Right lobe of liver (tissue), 4 donors: Measurements from ENCODE around the gene TPGS1.

Experiments used
- CTCF ChIP-seq, 4 donors: fragments of 200-600 bp in 3 of 4; fragments of 450-650 bp in 1 of 4; IDR thresholded peaks; one replicate each; pipeline versions ENCODE4 v1.5.1 to v1.8.0; 2016 to 2022; ENCODE audit warnings: antibody characterized with exemption in 4 of 4, mild to moderate bottlenecking in 2 of 4
- POLR2A ChIP-seq: fragments of 450-650 bp; IDR thresholded peaks from one replicate; pipeline ENCODE4 v1.6.1; 2017; ENCODE audit warnings: antibody characterized with exemption, mild to moderate bottlenecking
- donor health status: DM: no; HTN: no; CAD: no.
- donor health status: DM: no; HTN: no; CAD: no.
- donor health status: DM: no; HTN: yes; CAD: no.

GRCh38 chr19:566844-567243 is 59.5 kb downstream of the TPGS1 start:
- no peak for TF ChIP-seq CTCF (IDR thresholded peaks at IDR 0.05)
- TF ChIP-seq POLR2A: no peak
